ENCODE data around the gene CYP2A6.
"Not testable (repeated sequence)": the region's sequence is repeated elsewhere in the genome, so short reads cannot be mapped to it uniquely, and the experiment has no call there.

CYP2A6 gene, protein sequence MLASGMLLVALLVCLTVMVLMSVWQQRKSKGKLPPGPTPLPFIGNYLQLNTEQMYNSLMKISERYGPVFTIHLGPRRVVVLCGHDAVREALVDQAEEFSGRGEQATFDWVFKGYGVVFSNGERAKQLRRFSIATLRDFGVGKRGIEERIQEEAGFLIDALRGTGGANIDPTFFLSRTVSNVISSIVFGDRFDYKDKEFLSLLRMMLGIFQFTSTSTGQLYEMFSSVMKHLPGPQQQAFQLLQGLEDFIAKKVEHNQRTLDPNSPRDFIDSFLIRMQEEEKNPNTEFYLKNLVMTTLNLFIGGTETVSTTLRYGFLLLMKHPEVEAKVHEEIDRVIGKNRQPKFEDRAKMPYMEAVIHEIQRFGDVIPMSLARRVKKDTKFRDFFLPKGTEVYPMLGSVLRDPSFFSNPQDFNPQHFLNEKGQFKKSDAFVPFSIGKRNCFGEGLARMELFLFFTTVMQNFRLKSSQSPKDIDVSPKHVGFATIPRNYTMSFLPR

DNA sequence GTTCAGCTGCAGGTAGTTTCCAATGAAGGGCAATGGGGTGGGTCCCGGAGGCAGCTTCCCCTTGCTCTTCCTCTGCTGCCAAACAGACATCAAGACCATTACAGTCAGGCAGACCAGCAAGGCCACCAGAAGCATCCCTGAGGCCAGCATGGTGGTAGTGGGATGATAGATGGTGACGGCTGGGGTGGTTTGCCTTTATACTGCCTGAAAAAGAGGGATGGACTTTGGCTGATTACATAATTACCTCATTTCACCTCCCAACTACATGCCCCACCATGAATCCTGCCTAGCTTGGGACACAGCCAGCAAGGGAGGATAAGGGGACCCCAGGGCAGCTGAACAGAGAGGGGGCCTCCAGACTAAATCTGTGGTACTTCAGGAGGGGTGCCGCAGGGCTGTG lies at the start of gene CYP2A6:
Gene CYP2A6, minus strand, starts transcription at position 171 of the 400 bp plus-strand sequence. Its CDS starts 21 bp downstream, at position 150.
- not testable (repeated sequence) for DNase-seq (ENCODE audit: low read depth in 2 of 2)

DNA sequence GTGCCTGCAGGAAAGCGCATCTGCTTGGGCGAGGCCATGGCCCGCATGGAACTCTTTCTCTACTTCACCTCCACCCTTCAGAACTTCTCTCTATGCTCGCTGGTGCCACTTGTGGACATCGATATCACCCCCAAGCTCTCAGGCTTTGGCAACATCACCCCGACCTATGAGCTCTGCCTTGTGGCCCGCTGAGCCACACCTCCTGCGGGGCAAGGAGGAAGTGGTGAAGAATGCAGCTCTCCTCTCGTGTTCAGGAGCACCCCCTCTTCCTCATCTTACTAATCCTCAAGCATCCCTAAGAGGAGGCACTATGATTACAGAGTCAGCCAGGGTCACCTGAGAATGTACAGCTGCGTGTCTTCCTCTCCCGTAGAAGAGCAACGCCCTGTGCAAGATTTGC lies 49.7 kb upstream of the CYP2A6 start:
- not testable (repeated sequence) for DNase-seq (ENCODE audit: low read depth in 2 of 2)

DNA sequence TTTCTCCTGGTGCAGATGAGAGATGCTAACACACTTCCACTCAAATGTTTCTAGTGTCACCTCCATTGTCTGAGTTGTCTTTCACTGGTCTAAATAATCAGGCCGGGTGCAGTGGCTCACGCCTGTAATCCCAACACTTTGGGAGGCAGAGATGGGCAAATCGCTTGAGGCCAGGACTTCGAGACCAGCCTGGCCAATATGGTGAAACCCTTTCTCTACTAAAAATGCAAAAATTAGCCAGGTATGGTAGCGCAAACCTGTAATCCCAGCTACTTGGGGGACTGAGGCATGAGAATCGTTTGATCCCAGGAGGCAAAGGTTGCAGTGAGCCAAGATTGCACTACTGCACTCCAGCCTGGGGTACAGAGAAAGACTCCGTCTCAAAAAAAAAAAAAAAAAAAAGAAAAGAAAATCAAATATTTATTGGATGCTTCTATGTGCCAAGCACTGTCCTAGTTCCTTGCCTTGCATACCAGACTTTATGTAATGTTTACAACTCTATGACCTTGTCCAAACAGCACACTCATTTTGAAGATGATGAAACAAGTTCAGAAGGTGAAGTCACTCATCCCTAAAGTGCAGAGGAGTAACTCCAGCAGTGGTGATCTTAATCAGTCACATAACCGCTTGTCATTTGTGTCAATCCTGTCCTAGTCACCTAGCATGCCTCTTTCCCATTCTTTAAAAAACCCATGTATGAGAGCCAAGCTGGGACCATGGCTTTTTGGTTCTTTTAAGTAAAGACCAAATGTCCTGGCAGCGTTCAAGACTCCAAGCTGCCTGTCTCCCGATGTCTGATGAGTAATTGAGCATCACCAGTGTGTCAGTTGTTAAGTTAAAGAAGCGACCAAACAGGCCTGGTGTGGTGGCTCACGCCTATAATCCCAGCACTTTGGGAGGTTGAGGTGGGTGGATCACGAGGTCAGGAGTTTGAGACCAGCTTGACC lies 46.9 kb upstream of the CYP2A6 start:
- not testable (repeated sequence) for DNase-seq (ENCODE audit: low read depth in 2 of 2)

DNA sequence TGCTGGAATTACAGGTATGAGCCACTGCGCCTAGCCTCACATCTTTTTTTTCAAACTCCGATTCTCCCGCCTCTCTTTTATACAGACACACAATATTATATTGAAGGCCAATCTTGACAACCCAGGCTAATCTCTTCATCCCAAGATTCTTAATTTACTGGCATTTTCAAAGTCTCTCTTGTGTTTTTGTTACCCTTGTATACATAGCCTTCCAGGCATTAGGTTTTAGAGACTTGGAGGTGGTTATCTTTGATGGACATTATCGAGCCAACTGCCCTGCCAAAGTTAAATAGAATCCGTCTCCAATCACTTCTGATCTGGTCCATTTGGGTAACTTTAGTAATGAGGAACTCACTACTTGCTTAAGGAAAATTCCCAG lies 46.2 kb upstream of the CYP2A6 start:
- no peak for DNase-seq (ENCODE audit: low read depth in 2 of 2)

DNA sequence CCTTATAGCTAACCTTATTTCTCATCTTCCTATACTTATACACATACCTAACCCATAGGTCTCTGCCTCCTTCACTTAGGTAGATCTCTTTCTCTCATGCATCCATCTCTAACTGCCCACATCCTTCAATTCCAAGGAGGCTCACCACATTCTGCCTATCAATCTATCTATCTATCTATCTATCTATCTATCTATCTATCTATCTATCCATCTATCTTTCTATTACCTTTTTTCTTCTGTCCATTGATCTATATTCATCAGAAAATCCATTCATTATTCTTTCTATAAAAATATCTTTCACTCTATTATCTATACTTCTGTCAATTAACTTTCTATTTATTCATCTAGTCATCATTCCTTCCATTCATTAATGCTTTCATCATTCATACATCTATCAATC lies 42.9 kb upstream of the CYP2A6 start:
- DNase-seq (ENCODE audit: low read depth in 2 of 2), result no peak

DNA sequence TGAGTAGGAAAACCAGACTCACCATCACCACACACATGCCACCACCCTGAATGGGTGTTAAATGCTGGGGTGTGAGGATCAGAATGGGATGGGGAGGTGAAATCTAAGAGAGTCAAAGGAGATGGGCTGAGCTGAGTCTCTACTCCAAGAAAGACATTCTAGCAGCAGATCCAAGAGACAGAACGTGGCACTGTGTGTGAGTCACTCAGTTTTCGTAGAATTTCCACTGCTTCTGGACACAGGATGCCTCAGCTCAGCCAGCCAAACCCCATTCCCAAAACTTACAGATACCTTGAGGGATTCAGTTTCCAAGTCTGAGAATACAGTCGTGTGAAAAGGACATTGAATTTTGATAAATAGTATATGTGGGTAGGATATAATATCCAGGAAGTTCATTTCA lies 39.1 kb upstream of the CYP2A6 start:
- no peak for DNase-seq (ENCODE audit: low read depth in 2 of 2)

DNA sequence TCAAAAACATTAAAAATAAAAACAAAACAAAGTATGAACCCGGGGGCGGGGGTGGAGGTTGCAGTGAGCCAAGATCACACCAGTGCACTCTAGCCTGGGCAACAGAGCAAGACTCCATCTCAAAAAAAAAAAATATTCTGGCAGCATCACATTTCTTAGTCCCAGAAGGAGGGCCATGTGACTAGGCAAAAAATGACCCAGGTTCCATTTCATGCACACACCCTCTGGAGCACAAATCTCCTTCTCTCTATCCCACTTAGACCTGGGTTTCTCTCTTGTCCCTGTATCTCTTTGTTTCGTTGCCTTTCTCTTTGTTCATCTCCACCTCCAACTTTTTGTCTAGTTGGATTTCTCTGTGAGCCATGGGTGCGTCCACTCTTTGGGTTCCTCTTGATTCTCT lies 37.9 kb upstream of the CYP2A6 start:
- no peak for DNase-seq (ENCODE audit: low read depth in 2 of 2)

DNA sequence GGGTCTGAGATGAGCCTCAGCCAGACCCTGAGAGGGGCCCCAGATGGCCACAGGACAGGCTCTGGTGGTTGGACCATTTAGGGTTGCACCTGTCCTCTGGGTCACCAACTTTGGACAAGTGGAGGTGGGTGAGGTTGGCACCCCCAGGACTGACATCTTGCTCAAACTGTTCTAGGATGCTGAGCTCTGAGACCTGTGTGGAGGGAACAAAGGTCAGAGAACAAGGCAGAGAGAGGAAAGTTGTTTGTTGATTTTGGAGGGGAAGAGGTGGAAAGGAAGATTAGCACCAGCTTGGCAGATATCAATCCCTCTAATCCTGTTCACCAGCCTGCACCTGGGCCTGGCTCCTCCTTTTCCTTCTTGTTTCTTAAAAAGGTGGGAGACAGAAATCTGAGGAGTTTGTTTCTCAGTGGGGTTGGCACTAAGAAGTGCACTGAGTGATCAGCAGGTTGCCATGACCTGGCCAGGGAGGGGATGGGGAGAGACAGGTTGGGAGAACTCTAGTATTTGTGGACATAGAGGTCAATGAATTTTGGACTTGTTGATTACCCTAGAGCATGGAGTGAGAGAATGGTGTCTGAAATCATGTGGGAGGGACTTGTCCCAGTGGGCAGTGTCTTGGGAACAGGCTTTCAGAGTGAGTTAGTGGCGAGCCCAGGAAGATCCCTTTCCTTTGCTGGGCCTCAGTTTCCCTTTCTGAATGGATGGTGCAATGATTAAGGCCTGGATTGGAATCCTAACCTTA lies 34.1 kb upstream of the CYP2A6 start:
- not testable (repeated sequence) for DNase-seq (ENCODE audit: low read depth in 2 of 2)

DNA sequence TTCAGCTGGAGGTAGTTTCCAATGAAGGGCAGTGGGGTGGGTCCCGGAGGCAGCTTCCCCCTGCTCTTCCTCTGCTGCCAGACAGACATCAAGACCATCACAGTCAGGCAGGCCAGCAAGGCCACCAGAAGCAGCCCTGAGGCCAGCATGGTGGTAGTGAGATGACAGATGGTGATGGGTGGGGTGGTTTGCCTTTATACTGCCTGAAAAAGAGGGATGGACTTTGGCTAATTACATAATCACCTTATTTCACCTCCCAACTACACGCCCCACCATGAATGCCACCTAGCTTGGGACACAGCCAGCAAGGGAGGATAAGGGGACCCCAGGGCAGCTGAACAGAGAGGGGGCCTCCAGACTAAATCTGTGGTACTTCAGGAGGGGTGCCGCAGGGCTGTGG lies 31.8 kb upstream of the CYP2A6 start, which contains the start of gene CYP2A7:
Gene CYP2A7, minus strand, starts transcription at position 170 of the 400 bp plus-strand sequence. Its CDS starts 21 bp downstream, at position 149.
- DNase-seq (ENCODE audit: low read depth in 2 of 2), result not testable (repeated sequence)

DNA sequence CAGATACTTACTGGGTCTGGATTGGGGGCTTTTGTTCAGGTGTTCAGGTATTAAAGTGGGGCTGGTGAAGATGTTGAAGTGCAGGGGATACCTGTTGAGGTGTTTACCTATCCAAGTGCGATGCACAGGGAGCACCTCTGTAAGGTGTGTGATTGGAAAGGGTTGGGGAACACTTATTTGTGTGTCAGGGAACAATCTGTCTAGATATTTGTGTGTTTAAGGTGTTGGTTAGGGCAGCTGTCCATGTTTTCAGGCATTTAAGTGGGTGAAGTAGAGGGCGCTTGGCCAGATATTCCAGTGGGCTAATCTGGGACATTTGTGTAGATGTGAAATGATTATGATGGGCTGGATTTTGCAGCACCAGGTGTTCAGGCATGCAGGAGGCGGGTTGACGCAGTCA lies 29.1 kb upstream of the CYP2A6 start:
- DNase-seq (ENCODE audit: low read depth in 2 of 2), result not testable (repeated sequence)

DNA sequence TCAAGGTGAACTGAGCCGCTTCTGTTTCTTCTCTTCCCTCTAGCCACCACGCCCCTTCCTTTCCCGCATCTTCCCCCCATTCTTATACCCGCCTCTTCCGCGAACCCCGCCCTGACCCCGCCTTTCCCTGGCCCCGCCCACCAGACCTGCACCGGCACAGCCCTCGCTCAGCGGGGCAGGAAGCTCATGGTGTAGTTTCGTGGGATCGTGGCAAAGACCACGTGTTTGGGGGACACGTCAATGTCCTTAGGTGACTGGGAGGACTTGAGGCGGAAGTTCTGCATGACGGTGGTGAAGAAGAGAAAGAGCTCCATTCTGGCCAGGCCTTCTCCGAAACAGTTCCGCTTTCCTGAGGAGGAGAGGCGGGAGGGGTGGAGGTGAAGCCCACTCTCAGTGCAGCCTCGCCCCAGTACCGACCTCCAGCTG lies 25.3 kb upstream of the CYP2A6 start:
- DNase-seq (ENCODE audit: low read depth in 2 of 2), result peak; percentile 67 to 87

DNA sequence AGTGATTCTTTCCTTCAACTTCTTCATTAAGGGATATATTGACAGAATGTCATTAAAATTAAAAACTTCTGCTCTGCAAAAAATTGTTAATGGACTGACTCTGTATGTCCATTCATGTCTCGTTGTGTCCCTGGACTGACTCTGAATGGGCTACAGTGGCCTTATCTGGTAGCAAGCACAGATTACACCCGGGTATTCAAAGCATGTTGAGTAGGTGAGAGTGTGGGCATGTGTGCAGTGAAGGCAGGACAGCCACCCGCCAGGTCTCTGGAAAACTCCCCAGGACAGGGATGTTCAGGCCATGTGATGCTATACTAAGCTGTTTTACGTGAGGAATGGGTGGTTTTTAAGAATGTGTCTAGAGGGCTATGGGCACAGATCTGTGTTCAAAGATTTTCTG lies 24.6 kb upstream of the CYP2A6 start:
- not testable (repeated sequence) for DNase-seq (ENCODE audit: low read depth in 2 of 2)

DNA sequence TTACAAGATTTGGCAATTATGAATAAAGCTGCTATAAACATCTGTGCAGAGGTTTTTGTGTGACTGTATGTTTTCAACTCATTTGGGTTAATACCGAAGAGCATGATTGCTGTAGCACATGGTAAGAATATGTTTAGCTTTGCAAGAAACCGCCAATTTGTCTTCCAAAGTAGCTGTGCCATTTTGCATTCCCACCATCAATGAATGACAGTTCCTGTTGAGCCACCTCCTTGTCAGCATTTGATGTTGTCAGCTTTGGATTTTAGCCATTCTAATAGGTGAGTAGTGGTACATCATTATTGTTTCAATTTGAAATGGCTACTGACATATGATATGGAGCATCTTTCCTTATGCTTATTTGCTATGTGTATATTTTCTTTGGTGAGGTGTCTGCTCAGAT lies 23.6 kb upstream of the CYP2A6 start:
- DNase-seq (ENCODE audit: low read depth in 2 of 2), result not testable (repeated sequence)

DNA sequence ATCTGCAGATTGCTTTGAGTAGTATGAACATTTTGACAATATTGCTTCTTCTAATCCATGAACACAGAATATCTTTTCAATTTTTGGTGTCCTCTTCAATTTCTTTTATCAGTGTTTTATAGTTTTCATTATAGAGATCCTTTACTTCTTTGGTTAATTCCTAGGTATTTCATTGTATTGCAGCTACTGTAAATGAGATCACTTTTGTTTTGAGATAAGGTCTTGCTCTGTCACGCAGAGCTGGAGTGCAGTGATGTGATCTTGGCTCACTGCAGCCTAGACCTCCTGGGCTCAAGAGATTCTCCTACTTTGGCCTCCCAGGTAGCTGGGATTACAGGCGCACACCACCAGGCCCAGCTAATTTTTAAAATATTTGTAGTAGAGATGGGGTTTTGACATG lies 22.0 kb upstream of the CYP2A6 start:
- no peak for DNase-seq (ENCODE audit: low read depth in 2 of 2)

DNA sequence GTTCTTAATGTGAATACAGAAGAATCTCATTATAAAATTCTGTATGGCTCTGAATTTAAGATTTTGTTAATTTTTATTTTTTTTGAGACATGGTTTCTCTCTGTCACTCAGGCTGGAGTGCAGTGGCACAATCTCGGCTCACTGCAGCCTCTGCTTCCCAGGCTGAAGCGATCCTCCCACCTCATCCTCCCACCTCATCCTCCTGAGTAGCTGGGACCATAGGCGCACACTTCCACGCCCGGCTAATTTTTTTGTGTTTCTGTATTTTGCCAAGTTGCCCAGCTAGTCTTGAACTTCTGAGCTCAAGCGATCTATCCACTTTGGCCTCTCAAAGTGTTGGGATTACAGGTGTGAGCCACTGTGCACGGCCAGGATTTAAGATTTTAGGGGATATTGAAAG lies 17.5 kb upstream of the CYP2A6 start:
- no peak for DNase-seq (ENCODE audit: low read depth in 2 of 2)

DNA sequence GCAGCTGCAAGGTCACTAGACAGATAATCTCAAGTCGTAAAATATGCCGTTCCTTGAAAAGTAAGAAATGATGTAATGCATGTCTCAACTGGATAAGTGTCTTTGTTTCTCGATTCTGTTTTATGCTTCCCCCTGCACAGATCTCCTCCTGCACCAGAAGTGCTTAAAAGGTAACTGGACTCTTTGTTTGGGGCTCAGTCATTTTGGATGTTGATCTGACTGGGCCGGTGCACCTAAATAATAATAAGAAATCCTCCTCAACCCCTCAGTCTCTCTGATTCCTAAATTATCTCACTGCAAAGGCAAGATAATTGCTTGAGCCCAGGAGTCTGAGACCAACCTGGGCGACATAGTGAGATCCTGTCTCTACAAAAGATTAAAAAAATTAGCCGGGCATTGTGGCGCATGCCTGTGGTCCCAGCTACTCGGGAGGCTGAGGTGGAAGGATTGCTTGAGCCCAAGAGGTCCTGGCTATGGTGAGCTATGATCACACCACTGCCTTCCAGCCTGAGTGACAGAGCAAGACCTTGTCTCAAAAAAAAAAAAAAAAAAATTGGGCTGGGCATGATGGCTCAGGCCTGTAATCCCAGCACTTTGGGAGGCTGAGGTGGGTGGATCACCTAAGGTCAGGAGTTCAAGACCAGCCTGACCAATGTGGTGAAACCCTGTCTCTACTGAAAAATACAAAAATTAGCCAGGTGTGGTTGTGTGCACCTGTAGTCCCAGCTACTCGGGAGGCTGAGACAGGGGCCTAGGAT lies 14.7 kb upstream of the CYP2A6 start:
- DNase-seq (ENCODE audit: low read depth in 2 of 2), result not testable (repeated sequence)

DNA sequence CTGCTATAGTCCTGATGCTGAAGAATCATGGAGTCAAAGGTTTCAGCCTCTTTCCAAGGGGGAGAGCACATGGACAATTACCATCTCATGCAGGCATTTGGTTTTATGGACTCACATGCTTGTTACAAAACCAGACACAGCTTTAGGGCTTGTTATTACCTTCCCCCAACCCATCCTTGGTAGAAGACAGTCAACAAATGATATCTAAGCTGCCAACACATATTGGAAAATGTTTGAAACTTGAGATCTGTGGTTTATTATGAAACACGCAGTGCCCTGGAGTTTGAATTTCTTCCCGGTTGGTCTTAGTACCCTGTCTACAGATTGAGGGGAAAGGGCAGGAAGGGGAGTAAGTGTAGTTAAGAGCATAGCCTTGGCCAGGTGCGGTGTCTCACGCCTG lies 12.5 kb upstream of the CYP2A6 start:
- DNase-seq (ENCODE audit: low read depth in 2 of 2), result no peak

DNA sequence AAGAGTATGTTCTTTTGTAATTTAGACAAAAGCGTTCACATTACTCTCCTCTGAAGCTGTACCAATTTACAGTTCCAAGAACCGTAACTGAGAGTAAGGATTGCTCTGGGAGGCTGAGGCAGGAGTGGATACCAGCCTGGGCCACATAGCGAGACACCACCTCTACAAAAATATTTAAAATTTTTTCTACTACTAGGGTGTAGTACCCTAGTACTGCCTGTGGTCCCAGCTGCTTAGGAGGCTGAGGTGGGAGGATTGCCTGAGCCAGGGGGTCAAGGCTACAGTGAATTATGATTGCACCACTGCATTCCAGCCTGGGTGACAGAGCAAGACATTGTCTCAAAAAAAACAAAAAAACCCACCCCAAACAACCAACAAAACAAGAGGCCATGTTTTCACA lies 12.1 kb upstream of the CYP2A6 start:
- no peak for DNase-seq (ENCODE audit: low read depth in 2 of 2)

DNA sequence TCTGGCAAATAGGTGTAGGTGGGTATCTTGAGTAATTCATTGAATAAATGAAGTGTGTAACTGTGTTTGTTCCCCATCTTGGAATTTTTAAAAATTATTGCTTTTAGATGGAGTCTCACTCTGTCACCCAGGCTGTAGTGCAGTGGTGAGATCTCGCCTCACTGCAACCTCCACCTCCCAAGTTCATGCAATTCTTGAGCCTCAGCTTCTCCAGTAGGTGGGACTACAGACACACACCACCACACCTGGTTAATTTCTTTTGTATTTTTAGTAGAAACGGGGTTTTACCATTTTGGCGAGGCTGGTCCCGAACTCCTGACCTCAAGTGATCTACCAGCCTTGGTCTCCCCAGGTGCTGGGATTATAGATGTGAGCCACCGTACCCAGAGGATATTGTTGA lies 7.9 kb upstream of the CYP2A6 start:
- DNase-seq (ENCODE audit: low read depth in 2 of 2), result no peak

DNA sequence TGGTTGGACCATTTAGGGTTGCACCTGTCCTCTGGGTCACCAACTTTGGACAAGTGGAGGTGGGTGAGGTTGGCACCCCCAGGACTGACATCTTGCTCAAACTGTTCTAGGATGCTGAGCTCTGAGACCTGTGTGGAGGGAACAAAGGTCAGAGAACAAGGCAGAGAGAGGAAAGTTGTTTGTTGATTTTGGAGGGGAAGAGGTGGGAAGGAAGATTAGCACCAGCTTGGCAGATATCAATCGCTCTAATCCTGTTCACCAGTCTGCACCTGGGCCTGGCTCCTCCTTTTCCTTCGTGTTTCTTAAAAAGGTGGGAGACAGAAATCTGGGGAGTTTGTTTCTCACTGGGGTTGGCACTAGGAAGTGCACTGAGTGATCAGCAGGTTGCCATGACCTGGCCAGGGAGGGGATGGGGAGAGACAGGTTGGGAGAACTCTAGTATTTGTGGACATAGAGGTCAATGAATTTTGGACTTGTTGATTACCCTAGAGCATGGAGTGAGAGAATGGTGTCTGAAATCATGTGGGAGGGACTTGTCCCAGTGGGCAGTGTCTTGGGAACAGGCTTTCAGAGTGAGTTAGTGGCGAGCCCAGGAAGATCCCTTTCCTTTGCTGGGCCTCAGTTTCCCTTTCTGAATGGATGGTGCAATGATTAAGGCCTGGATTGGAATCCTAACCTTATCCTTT lies 2.4 kb upstream of the CYP2A6 start:
- not testable (repeated sequence) for DNase-seq (ENCODE audit: low read depth in 2 of 2)

Measured in stimulated activated CD4-positive, alpha-beta T cell treated with anti-CD3 and anti-CD28 coated beads, Interleukin-15, amount 100 ng/mL, for 48 hours (primary cell).